Transverse colon (tissue), 4 donors: ENCODE results near the gene RAMACL. TPM values are rescaled to one million over a fixed set of nuclear protein-coding genes. Genes with fewer than 3 reads are reported as not detected.

Source experiments
- DNase-seq: peaks from one replicate; pipeline ENCODE4 v3.0.0-alpha.2; 2019
- H3K27ac ChIP-seq, 4 donors: fragments of 200-600 bp; sonication (generic); 2 replicates each; pipeline ENCODE4 v1.5.1; 2016 to 2018; ENCODE audit warnings: inconsistent platforms in 4 of 4
- H3K27me3 ChIP-seq: fragments of 200-600 bp; sonication (generic); 2 replicates; pipeline ENCODE4 v1.5.1; 2017; ENCODE audit warnings: inconsistent platforms
- H3K36me3 ChIP-seq, 4 donors: fragments of 200-600 bp; sonication (generic); 2 replicates each; pipeline ENCODE4 v1.5.1; 2017 to 2019; ENCODE audit warnings: inconsistent platforms in 4 of 4
- H3K4me1 ChIP-seq, 4 donors: fragments of 200-600 bp; sonication (generic); 2 replicates each; pipeline ENCODE4 v1.5.1; 2017 to 2020; ENCODE audit warnings: inconsistent platforms in 4 of 4
- H3K4me3 ChIP-seq, 4 donors: fragments of 200-600 bp; sonication (generic); 1 replicate in 1 of 4; 2 replicates in 3 of 4; pipeline versions ENCODE4 v1.5.1 to v1.6.1; 2017 to 2019; ENCODE audit warnings: inconsistent platforms in 4 of 4
- H3K9me3 ChIP-seq, 2 donors: fragments of 200-600 bp; sonication (generic); 2 replicates each; pipeline ENCODE4 v1.5.1; 2017 to 2019; ENCODE audit warnings: inconsistent platforms in 2 of 2
- EP300 ChIP-seq: sonication (generic); formaldehyde crosslinking; IDR thresholded peaks from one replicate; pipeline ENCODE4 v1.6.1; 2017; ENCODE audit warnings: antibody characterized with exemption, low read depth
- POLR2A ChIP-seq: fragments of 450-650 bp; IDR thresholded peaks from one replicate; pipeline ENCODE4 v1.6.1; 2016; ENCODE audit warnings: antibody characterized with exemption, mild to moderate bottlenecking, moderate library complexity
- POLR2AphosphoS5 ChIP-seq, 3 donors: sonication (generic); formaldehyde crosslinking; IDR thresholded peaks; one replicate each; pipeline ENCODE4 v1.6.1; 2016; ENCODE audit warnings: antibody characterized with exemption in 3 of 3
- WGBS, 2 donors: methylation state at CpG; one replicate each; pipeline ENCODE4 v1.1.5; 2018; ENCODE audit warnings: low coverage in 1 of 2; 5-methylcytosine and 5-hydroxymethylcytosine counted together
- in situ Hi-C, 4 donors: fragments of 200-750 bp; cut with MboI; loops; one replicate each; pipeline versions ENCODE4 v1.15.0 to v1.15.1; 2017; ENCODE audit warnings: low sequenced_read_pairs in 3 of 4, low pct_ligation_motif_present in 1 of 4, low pct_unique_long_range_greater_than_20kb in 1 of 4
- intact Hi-C: fragments of 100-400 bp; cut with DNase I; formaldehyde crosslinking; loops from one replicate; pipeline ENCODE4 v1.15.1; 2023; ENCODE audit warnings: low total_unique reads
- total RNA-seq, 4 donors: library from RNA; depleted of rRNA; stranded (reverse); fragments of >200 nt; gene quantifications; one replicate each; pipeline ENCODE4 v1.1.0, GENCODE V29; 2016
- TF ChIP-seq, protein P1 (sequence below), 5 experiments: fragments of 200-600 bp in 3 of 5; fragments of 450-650 bp in 2 of 5; sonication (generic) in 3 of 5; IDR thresholded peaks; 1 replicate in 2 of 5; 2 replicates in 3 of 5; pipeline ENCODE4 v1.5.1; 2016 to 2017; ENCODE audit warnings: antibody characterized with exemption in 5 of 5, inconsistent platforms in 3 of 5, mild to moderate bottlenecking in 2 of 5, moderate library complexity in 1 of 5

RAMACL gene
- total RNA-seq, 4 donors from 2014 or later: 0.95 to 1.2 (median 1.2) TPM; not detected in 1

DNA sequence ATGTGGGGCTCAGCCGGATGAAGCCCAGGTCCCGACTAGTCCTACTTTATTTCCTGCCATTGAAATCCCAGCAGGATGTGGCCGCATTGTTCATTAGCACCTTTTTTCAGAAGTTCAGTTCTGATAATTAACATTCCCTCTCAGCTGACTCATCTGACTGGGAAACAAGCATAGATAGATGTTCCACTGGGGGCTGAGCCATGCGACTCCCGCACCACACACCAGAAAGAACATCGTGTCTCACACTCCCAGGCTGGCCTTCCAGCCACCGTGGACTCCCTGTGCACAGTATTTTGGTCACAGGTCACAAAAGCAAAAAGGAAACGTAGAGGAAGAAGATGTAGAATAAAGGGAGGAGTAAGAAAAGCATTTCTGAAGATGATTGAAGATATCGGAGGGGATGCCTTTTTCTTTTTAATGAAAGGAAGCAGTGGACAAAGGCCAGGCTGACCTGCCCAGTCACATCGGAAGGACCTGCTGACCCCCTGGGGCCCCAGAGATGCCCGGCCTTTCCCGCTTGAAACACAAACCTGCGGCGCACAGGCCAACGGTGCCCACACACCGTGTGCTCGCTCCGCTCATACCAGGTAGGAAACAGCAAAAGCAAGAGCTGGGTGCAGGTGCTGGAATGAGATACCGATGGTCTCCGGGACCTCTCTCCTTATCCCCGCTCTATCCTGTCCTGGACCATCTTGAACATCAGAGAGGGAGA is 28.7 kb upstream of the RAMACL start:
- Histone ChIP-seq H3K27ac (peak overlapping the region in 3 of 4 donors; percentile 12 to 28 (median 23)), H3K27me3 (no peaks in the 10 kb centered on the region), H3K4me1 (peaks cover 0 to 14% (median 4%) of the 10 kb centered on the region in 4 donors), H3K4me3 (no peak overlapping the region), H3K9me3 (no peaks in the 10 kb centered on the region), H3K36me3 (no peaks in the 10 kb centered on the region)
- no peak for DNase-seq
- intact Hi-C loops: no loop called here
- in situ Hi-C loops: no loop called here
- 86 to 89% methylated on average over 16 to 21 of the region's 21 CpGs for WGBS, 2 donors
- TF ChIP-seq, protein P1, sequence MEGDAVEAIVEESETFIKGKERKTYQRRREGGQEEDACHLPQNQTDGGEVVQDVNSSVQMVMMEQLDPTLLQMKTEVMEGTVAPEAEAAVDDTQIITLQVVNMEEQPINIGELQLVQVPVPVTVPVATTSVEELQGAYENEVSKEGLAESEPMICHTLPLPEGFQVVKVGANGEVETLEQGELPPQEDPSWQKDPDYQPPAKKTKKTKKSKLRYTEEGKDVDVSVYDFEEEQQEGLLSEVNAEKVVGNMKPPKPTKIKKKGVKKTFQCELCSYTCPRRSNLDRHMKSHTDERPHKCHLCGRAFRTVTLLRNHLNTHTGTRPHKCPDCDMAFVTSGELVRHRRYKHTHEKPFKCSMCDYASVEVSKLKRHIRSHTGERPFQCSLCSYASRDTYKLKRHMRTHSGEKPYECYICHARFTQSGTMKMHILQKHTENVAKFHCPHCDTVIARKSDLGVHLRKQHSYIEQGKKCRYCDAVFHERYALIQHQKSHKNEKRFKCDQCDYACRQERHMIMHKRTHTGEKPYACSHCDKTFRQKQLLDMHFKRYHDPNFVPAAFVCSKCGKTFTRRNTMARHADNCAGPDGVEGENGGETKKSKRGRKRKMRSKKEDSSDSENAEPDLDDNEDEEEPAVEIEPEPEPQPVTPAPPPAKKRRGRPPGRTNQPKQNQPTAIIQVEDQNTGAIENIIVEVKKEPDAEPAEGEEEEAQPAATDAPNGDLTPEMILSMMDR (IDR thresholded peaks at IDR 0.05): no peak
- TF ChIP-seq EP300 (peak; percentile 9), POLR2A (no peak), POLR2AphosphoS5 (IDR thresholded peaks at IDR 0.05) (peak in 2 of 3 donors; percentile 23 to 26)

DNA sequence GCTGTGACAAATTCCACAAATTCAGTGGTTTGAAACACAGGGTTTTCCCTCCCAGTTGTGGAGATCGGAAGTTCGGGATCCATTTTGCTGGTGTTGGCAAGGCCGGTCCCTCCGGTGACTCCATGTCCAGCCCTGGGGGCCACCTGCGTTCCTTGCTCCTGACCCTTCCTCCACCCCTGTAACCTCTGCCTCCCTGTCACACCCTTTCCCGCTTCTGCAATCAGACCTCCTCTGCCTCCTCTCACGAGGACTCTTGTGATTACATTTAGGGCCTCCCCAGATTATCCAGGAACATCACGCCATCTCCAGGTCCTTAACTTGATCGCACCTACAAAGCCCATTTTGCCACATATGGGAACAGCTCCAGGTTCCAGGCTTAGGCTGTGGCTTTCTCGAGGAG is 28.1 kb upstream of the RAMACL start:
- no peaks in the 10 kb centered on the region for H3K9me3 ChIP-seq
- DNase-seq: no peak
- intact Hi-C loops (loop anchor here (5.0 kb wide), 1 partner anchor 222 kb away; no protein-coding TSS in a partner anchor), in situ Hi-C loops (no loop called here)
- H3K27ac ChIP-seq: peak overlapping the region in 3 of 4 donors; percentile 12 to 28 (median 23)
- H3K36me3 ChIP-seq: no peaks in the 10 kb centered on the region
- 91% methylated on average over 10 of the region's 10 CpGs; no CpG with 5 or more reads in 1 of the 2 donors for WGBS, 2 donors
- H3K27me3 ChIP-seq: no peaks in the 10 kb centered on the region
- TF ChIP-seq EP300: no peak
- TF ChIP-seq, protein P1 (IDR thresholded peaks at IDR 0.05): no peak
- TF ChIP-seq POLR2AphosphoS5 (IDR thresholded peaks at IDR 0.05): no peak
- no peak overlapping the region for H3K4me3 ChIP-seq
- peaks cover 0 to 11% (median 2%) of the 10 kb centered on the region in 4 donors for H3K4me1 ChIP-seq

DNA sequence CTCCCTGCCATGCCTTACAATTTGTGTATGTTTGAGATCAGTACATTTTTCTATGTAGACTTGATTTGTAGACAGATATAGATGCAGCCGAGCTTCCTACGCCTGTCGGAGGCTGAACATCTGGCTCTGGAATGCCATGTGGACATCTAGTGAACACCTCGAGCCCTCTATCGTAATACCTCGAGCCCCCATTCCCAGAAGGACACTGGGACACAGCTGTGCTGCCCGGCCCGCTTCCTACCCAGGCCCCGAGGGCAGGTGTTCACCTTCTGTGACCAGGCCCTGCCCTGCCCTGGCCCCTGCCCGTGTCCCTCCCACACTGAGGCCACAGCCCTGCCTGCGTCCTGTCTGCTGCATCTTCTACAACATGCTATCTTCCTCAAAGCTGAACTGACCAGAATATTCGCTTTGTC is 27.7 kb upstream of the RAMACL start:
- no peak for DNase-seq
- WGBS, 2 donors: 90 to 100% methylated on average over 1 to 12 of the region's 12 CpGs
- no peak for TF ChIP-seq EP300
- peak overlapping the region in 1 of 4 donors; percentile 12 for H3K27ac ChIP-seq
- no peaks in the 10 kb centered on the region for H3K36me3 ChIP-seq
- no peak overlapping the region for H3K4me3 ChIP-seq
- no peaks in the 10 kb centered on the region for H3K27me3 ChIP-seq
- peaks cover 0 to 11% (median under 1%) of the 10 kb centered on the region in 4 donors for H3K4me1 ChIP-seq
- in situ Hi-C loops (no loop called here), intact Hi-C loops (loop anchor here (5.0 kb wide), 1 partner anchor 222 kb away; no protein-coding TSS in a partner anchor)
- no peaks in the 10 kb centered on the region for H3K9me3 ChIP-seq

DNA sequence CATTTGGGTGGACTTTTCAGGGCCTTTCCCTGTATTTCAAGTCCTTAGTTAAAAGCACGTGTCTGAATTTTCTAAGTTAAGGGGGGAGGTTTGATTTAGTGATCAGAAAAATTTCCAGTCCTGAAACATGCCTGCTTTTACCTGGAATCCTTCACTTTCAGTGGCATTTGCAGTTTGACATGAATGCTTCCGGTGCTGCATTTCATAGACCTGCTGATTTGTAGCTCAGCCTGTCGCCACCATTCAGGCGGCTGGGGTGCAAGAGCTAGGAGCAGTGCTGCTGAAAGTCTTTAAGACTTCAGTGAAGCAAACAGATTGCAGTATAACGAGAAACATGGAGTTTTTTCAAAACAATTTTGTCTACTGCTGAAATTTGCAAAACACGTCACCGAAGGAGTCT is 26.5 kb upstream of the RAMACL start:
- H3K4me3 ChIP-seq: no peak overlapping the region
- intact Hi-C loops (loop anchor here (5.0 kb wide), 1 partner anchor 221 kb away; no protein-coding TSS in a partner anchor), in situ Hi-C loops (no loop called here)
- H3K9me3 ChIP-seq: no peaks in the 10 kb centered on the region
- WGBS, 2 donors: 86 to 96% methylated on average over 4 to 7 of the region's 7 CpGs
- peaks cover 0 to 11% (median 2%) of the 10 kb centered on the region in 4 donors for H3K4me1 ChIP-seq
- no peak for DNase-seq
- peak overlapping the region in 2 of 4 donors; percentile 8 to 19 for H3K27ac ChIP-seq
- TF ChIP-seq POLR2A: no peak
- TF ChIP-seq, protein P1 (IDR thresholded peaks at IDR 0.05): no peak
- no peak for TF ChIP-seq EP300
- no peak for TF ChIP-seq POLR2AphosphoS5 (IDR thresholded peaks at IDR 0.05)
- H3K36me3 ChIP-seq: no peaks in the 10 kb centered on the region
- H3K27me3 ChIP-seq: no peaks in the 10 kb centered on the region
